GM23248 (cell line): ENCODE data around the gene PLBD2. TPM values are rescaled to one million over a fixed set of nuclear protein-coding genes. Genes with fewer than 3 reads are reported as not detected.

Experiments used
- DNase-seq: peaks from one replicate; pipeline ENCODE4 v3.0.0-alpha.2; 2015
- H2AFZ ChIP-seq: fragments of 200-600 bp; sonication (generic); 2 replicates; pipeline ENCODE4 v1.6.1; 2016; ENCODE audit warnings: antibody characterized with exemption
- H3F3A ChIP-seq: fragments of 200-600 bp; sonication (generic); 2 replicates; pipeline ENCODE4 v1.6.1; 2016; ENCODE audit warnings: mild to moderate bottlenecking, antibody characterized with exemption, mixed run types; ENCODE audit not compliant: insufficient read depth
- H3K27ac ChIP-seq: fragments of 200-600 bp; sonication (generic); 2 replicates; pipeline ENCODE4 v1.5.1; 2016; ENCODE audit warnings: mild to moderate bottlenecking
- H3K27me3 ChIP-seq: fragments of 200-600 bp; sonication (generic); replicated peaks from 2 replicates; pipeline ENCODE4 v1.6.1; 2016; ENCODE audit warnings: mild to moderate bottlenecking; ENCODE audit not compliant: insufficient read depth
- H3K36me3 ChIP-seq: fragments of 200-600 bp; sonication (generic); 2 replicates; pipeline ENCODE4 v1.6.1; 2016; ENCODE audit warnings: low read depth, mild to moderate bottlenecking
- H3K4me1 ChIP-seq: fragments of 200-600 bp; sonication (generic); 2 replicates; pipeline ENCODE4 v1.6.1; 2016; ENCODE audit warnings: mild to moderate bottlenecking; ENCODE audit not compliant: insufficient read depth
- H3K4me2 ChIP-seq: fragments of 200-600 bp; sonication (generic); one replicate; pipeline ENCODE4 v1.6.1; 2016; ENCODE audit warnings: mild to moderate bottlenecking; ENCODE audit not compliant: unreplicated experiment
- H3K4me3 ChIP-seq: fragments of 200-600 bp; sonication (generic); 2 replicates; pipeline ENCODE4 v1.5.1; 2016; ENCODE audit warnings: mild to moderate bottlenecking
- H3K79me2 ChIP-seq: fragments of 200-600 bp; sonication (generic); 2 replicates; pipeline ENCODE4 v1.6.1; 2016; ENCODE audit warnings: mild to moderate bottlenecking; ENCODE audit not compliant: insufficient read depth
- H3K9ac ChIP-seq: fragments of 200-600 bp; sonication (generic); 2 replicates; pipeline ENCODE4 v1.6.1; 2016; ENCODE audit warnings: mild to moderate bottlenecking
- H3K9me2 ChIP-seq: fragments of 200-600 bp; sonication (generic); 2 replicates; pipeline ENCODE4 v1.6.1; 2016; ENCODE audit warnings: mixed run types, mild to moderate bottlenecking, moderate library complexity; ENCODE audit not compliant: insufficient read depth
- H3K9me3 ChIP-seq: fragments of 200-600 bp; sonication (generic); one replicate; pipeline ENCODE4 v1.6.1; 2017; ENCODE audit warnings: low read depth
- H4K20me1 ChIP-seq: fragments of 200-600 bp; sonication (generic); 2 replicates; pipeline ENCODE4 v1.6.0; 2016; ENCODE audit not compliant: insufficient read depth
- EZH2 ChIP-seq: fragments of 200-600 bp; sonication (generic); IDR thresholded peaks from 2 replicates; pipeline ENCODE4 v1.6.1; 2018; ENCODE audit warnings: antibody characterized with exemption, mild to moderate bottlenecking; ENCODE audit not compliant: insufficient read depth, poor library complexity, severe bottlenecking
- EZH2phosphoT487 ChIP-seq: fragments of 200-600 bp; sonication (generic); IDR thresholded peaks from 2 replicates; pipeline ENCODE4 v1.6.1; 2018; ENCODE audit warnings: antibody characterized with exemption, moderate library complexity, mild to moderate bottlenecking, low read depth; ENCODE audit not compliant: insufficient read depth
- WGBS, 2 experiments: methylation state at CpG; one replicate each; pipeline ENCODE4 v1.1.6; 2015 to 2017; ENCODE audit warnings: low lambda C conversion rate in 2 of 2, low coverage in 1 of 2; ENCODE audit errors: missing lambda C conversion rate in 2 of 2; 5-methylcytosine and 5-hydroxymethylcytosine counted together
- in situ Hi-C: fragments of 300-500 bp; cut with MboI; formaldehyde crosslinking; loops from 2 replicates; pipeline ENCODE4 v1.15.0; 2020
- polyA plus RNA-seq: library from polyadenylated mRNA; unstranded; fragments of >200 nt; fragmentation: Nextera tagmentation; extraction: Ambion mirVana; gene quantifications from 2 replicates; pipeline ENCODE4 v1.2.1, GENCODE V29; 2016
- total RNA-seq: library from RNA; depleted of rRNA; stranded (reverse); fragments of >200 nt; shearing (Covaris generic); gene quantifications from 2 replicates; pipeline ENCODE4 v1.2.3, GENCODE V29; 2014

The PLBD2 gene
- total and polyA plus RNA-seq, 2 experiments from 2014 or later, result 38.5 to 58.5 TPM

DNA sequence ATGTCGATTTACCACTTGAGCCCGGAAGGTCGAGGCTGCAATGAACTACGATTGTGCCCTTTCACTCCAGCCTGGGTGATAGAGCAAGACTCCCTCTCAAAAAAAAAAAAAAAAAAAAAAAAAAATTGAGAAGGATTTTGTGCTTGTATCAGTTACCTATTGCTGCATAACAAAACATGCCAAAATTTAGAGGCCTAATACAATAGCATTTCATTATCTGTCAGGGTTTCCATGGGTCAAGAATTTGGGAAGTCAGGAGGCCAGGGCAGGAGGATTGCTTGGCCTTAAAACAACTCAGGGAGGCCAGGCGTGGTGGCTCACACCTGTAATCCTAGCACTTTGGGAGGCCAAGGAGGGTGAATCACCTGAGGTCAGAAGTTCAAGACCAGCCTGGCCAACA is 18.8 kb upstream of the PLBD2 start:
- DNase-seq, result no peak
- H3K36me3 ChIP-seq, result no peaks in the 10 kb centered on the region
- no peak overlapping the region for H3K9ac ChIP-seq
- H3K79me2 ChIP-seq, result no peaks in the 10 kb centered on the region
- H3K4me1 ChIP-seq, result no peaks in the 10 kb centered on the region
- H3F3A ChIP-seq, result no peaks in the 10 kb centered on the region
- TF ChIP-seq EZH2phosphoT487 (no peak), EZH2 (no peak)
- in situ Hi-C loops, result no loop called here
- no peaks in the 10 kb centered on the region for H3K9me3 ChIP-seq
- H3K9me2 ChIP-seq, result no peaks in the 10 kb centered on the region
- H3K4me2 ChIP-seq, result no peak overlapping the region
- 88 to 93% methylated on average over 5 of the region's 5 CpGs for WGBS, 2 experiments
- no peaks in the 10 kb centered on the region for H4K20me1 ChIP-seq
- H3K27ac ChIP-seq, result no peak overlapping the region
- no peak overlapping the region for H3K4me3 ChIP-seq
- H2AFZ ChIP-seq, result no peak overlapping the region
- H3K27me3 ChIP-seq, result no peaks in the 10 kb centered on the region

DNA sequence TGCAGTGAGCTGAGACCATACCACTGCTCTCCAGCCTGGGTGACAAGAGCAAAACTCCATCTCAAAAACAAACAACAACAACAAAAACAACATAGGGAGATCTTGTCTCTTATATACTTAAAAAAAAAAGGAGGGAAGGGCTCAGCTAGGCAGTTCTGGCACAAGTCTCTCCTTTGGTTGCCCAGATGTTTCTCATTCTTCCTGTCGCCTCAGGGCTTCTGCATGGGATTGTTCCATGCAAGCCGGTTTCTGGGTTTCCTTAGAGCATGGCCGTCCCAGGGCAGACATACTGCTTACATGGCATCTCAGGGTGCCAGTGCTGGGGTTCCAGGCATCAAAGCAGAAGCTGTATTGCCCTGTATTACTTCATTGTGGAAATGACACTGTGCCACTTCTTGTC is 18.3 kb upstream of the PLBD2 start:
- H3K9me3 ChIP-seq, result no peaks in the 10 kb centered on the region
- no peaks in the 10 kb centered on the region for H3K4me1 ChIP-seq
- no peak overlapping the region for H3K27ac ChIP-seq
- DNase-seq, result no peak
- H2AFZ ChIP-seq, result no peak overlapping the region
- H3K27me3 ChIP-seq, result no peaks in the 10 kb centered on the region
- H3K9ac ChIP-seq, result no peak overlapping the region
- H3K79me2 ChIP-seq, result no peaks in the 10 kb centered on the region
- TF ChIP-seq EZH2, result no peak
- no peak for TF ChIP-seq EZH2phosphoT487
- no peaks in the 10 kb centered on the region for H3F3A ChIP-seq
- in situ Hi-C loops, result no loop called here
- no peaks in the 10 kb centered on the region for H3K36me3 ChIP-seq
- no peaks in the 10 kb centered on the region for H4K20me1 ChIP-seq
- no peaks in the 10 kb centered on the region for H3K9me2 ChIP-seq
- WGBS, 2 experiments, result 3 to 9% methylated on average over 3 of the region's 3 CpGs
- no peak overlapping the region for H3K4me2 ChIP-seq
- no peak overlapping the region for H3K4me3 ChIP-seq

DNA sequence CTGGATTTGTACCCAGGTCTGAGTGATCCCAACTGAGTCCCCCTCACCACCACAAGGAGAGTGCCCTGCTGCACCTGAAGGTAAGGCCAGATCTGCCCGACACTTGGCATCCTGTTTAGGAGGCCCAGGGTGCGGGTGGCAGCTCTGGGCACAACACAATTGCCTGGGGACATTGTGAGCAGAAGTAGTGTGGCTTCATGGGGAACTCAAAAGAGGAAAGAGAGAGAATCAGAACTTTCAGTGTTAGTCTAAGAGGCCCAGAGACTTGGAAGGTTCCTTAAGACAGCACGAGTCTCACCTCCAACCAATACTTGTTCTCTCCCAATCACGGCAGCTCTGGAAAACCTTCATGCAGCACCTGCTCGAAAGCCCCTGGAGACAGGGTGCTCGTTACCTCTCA is 16.9 kb upstream of the PLBD2 start:
- no peak overlapping the region for H3K4me2 ChIP-seq
- H2AFZ ChIP-seq, result no peak overlapping the region
- in situ Hi-C loops, result no loop called here
- no peak for DNase-seq
- no peaks in the 10 kb centered on the region for H3K27me3 ChIP-seq
- no peak overlapping the region for H3K27ac ChIP-seq
- no peaks in the 10 kb centered on the region for H3K9me3 ChIP-seq
- no peaks in the 10 kb centered on the region for H3F3A ChIP-seq
- H3K9ac ChIP-seq, result no peak overlapping the region
- H3K79me2 ChIP-seq, result no peaks in the 10 kb centered on the region
- 73 to 75% methylated on average over 6 of the region's 6 CpGs for WGBS, 2 experiments
- no peaks in the 10 kb centered on the region for H4K20me1 ChIP-seq
- H3K4me3 ChIP-seq, result no peak overlapping the region
- no peaks in the 10 kb centered on the region for H3K4me1 ChIP-seq
- H3K36me3 ChIP-seq, result no peaks in the 10 kb centered on the region
- H3K9me2 ChIP-seq, result no peaks in the 10 kb centered on the region
- TF ChIP-seq EZH2phosphoT487 (no peak), EZH2 (no peak)

DNA sequence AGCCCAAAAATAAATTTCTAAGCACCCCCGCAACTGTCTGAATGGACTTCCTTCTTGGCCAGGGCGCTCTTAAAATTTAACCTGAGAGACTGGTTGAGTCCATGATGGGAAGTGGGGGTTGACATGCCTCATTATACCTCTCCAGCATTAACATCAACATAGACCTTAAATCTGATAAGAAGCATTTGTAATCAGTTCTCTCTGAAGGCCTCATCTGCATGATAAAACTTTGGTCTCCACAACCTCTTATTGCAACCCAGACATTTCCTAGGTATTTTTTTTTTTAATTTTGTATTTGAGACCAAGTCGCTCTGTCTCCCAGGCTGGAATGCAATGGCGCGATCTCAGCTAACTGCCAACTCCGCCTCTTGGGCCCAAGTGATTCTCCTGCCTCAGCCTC is 13.1 kb upstream of the PLBD2 start:
- H3K4me3 ChIP-seq, result no peak overlapping the region
- H3F3A ChIP-seq, result no peaks in the 10 kb centered on the region
- no peak overlapping the region for H3K9ac ChIP-seq
- no peaks in the 10 kb centered on the region for H3K4me1 ChIP-seq
- H3K27ac ChIP-seq, result no peak overlapping the region
- H3K36me3 ChIP-seq, result no peaks in the 10 kb centered on the region
- WGBS, 2 experiments, result 91 to 93% methylated on average over 6 of the region's 6 CpGs
- no peaks in the 10 kb centered on the region for H3K27me3 ChIP-seq
- TF ChIP-seq EZH2 (no peak), EZH2phosphoT487 (no peak)
- H4K20me1 ChIP-seq, result no peaks in the 10 kb centered on the region
- H3K4me2 ChIP-seq, result no peak overlapping the region
- H3K79me2 ChIP-seq, result no peaks in the 10 kb centered on the region
- no peaks in the 10 kb centered on the region for H3K9me3 ChIP-seq
- no peaks in the 10 kb centered on the region for H3K9me2 ChIP-seq
- no peak overlapping the region for H2AFZ ChIP-seq
- no peak for DNase-seq
- in situ Hi-C loops, result no loop called here

DNA sequence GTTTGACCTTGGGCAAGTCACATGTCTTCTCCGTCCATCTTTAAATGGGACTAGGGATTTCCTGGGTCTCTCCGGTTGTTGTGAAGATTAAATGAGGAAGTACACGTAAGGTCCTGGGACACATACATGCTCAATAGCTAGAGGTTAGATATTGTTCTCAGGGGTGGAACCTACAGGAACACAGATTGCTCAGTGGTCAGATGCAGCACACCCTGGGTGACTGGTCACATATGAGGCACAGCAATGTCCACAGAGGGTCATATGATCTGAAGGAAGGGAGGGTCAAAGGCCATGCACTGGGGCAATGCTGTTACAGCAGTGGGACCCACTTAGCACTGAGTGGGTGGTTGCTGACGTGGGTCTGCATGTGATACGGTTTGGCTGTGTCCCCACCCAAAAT is 12.0 kb upstream of the PLBD2 start:
- Histone ChIP-seq H3K79me2 (no peaks in the 10 kb centered on the region), H2AFZ (no peak overlapping the region), H3K9me3 (no peaks in the 10 kb centered on the region), H3K36me3 (no peaks in the 10 kb centered on the region), H3F3A (no peaks in the 10 kb centered on the region), H3K27ac (no peak overlapping the region), H3K4me3 (no peak overlapping the region), H3K4me1 (no peaks in the 10 kb centered on the region), H3K27me3 (no peaks in the 10 kb centered on the region), H4K20me1 (no peaks in the 10 kb centered on the region), H3K9me2 (no peaks in the 10 kb centered on the region), H3K4me2 (no peak overlapping the region), H3K9ac (no peak overlapping the region)
- WGBS, 2 experiments, result 84 to 89% methylated on average over 5 of the region's 5 CpGs
- TF ChIP-seq EZH2 (no peak), EZH2phosphoT487 (no peak)
- DNase-seq, result no peak
- in situ Hi-C loops, result no loop called here
